SIG-M5 (cell line): ENCODE measurements around the gene RTL5.
A peak's percentile ranks its signal among the peaks of the same experiment; 100 is the strongest.

Experiments used
- DNase-seq: peaks from one replicate; lab custom pipeline; 2025; lab: John Stamatoyannopoulos, UW

RTL5 gene

DNA sequence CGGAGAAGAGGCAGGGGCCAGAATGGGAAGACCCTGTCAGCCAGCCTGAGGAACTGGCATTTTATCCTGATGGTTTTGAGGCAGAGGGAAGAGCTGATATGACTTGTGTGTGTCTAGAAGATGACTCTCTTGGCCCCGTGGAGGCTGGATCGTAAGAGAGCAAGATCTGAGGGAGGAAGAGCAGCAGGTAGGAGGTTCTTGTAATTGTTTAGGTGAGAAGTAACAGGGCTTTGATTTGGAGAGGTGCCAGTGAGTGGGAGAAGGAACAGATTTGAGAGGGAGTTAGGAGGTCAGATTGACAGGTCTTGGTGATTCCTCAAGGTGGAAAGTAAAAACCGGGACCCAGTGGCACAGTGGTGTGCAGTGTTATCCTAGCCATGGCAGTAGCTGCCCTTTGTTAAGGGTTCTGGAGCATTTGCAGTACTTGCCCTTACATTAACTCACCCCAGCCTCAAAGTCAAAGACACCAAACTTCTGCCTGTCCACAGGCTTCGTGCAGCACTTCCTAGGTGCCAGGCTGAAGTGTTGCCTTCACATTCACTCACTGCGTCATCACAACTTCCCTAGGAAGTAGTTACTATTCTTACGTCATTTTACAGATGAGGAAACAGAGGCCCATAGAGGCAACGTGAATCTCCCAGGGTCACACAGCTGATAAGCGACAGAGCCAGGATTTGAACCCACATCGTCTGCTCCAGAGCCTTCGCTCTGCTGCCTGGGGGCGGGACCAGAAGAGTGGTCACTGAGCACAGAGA, 23.7 kb downstream of the RTL5 start:
- no peak for DNase-seq

DNA sequence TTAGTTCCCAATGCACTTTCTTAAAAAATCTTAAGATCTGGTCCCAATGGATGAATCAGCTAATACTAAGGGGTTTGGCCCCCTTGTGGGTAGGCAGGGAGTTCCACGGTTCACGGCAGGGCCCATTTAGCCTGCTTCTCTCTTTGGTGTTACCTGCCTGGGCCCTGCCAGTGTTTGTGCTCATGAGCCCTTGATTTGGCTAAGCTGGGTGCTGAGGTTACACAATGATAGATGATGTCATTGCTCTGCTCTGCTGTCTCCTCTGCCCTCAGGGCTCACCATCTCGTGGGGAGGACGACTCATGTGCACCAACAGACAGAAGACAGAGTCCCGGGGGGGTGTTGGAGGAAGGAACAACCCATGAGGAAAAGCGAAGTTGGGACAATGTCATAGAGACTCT, 24.4 kb downstream of the RTL5 start:
- DNase-seq = no peak

DNA sequence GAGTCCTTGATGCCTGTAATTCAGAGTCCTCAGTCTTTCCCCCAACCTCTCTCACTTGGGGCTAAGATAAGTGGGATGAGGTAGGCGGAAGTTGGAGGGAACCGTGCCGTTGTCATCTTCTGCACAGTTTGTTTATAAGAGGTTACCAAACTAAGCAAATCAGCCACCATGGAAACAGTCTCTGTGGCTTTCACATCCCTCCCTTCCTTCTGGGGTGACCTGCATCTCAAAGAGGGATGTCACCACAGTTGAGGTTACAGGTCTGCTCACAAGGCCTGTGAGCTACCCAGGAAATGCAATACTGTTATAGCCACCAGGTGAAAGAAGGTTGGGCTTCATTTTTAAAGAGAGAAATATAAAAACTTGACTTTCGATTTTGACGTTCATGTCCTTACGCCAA, 26.3 kb downstream of the RTL5 start:
- DNase-seq = no peak

DNA sequence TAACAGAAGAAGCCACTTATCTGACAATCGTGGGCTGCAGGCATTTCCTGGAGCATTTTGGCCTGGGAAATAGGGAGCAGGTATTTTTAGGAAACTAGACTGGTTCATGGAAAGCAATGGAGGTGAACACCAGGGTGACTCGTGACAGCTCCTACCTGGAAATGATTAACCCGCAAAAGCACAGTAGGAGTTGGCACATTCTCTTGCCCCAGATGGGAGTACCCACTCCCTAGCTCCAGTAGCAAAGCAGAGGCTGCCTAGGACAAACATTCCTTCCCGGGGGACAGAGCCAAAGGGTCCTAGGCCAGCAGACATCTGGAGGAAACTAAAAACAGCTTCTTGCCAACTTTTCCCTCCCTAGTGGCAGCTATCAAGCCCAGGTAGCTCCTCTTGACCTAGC, 29.0 kb downstream of the RTL5 start:
- no peak for DNase-seq

DNA sequence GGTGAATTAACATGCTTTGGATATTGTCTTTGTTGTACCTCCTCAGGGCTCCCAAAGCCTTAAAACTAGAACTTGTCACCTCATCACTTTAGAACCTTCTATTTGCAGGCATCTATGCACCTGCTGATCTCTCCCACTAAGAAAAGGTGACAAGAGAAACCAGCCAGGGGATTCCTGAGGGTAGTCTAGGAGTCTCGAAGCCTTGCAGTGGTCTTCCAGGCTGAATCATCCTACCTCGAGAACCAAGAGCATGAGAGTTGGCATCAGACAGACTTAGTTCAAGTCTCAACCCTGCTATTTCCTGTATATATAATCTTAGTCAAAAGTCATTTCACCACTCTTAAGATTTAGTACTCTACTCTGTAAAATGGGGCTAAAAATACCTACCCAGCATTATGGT, 29.6 kb downstream of the RTL5 start:
- no peak for DNase-seq

DNA sequence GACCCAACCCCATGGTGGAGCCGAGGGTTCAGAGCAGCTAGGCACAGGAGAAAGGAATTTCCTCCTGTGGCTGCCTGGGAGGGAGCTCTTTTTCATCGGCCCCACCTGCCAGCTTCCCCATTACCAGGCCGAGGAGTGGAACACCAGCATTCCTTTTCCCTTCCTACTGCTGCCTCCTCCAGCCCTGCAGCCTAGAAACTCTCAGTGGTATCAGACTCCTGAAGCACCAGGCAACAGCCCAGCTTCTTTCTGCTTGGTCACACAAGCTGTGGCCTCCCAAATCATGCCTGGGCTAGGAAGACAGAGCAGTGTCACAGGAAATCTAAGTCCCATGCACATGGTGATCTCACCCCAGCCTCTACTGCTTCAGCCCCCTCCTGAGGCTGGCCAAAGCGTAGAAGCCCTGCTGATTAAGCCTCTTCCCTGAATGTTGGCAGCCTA, 30.1 kb downstream of the RTL5 start:
- DNase-seq = no peak

DNA sequence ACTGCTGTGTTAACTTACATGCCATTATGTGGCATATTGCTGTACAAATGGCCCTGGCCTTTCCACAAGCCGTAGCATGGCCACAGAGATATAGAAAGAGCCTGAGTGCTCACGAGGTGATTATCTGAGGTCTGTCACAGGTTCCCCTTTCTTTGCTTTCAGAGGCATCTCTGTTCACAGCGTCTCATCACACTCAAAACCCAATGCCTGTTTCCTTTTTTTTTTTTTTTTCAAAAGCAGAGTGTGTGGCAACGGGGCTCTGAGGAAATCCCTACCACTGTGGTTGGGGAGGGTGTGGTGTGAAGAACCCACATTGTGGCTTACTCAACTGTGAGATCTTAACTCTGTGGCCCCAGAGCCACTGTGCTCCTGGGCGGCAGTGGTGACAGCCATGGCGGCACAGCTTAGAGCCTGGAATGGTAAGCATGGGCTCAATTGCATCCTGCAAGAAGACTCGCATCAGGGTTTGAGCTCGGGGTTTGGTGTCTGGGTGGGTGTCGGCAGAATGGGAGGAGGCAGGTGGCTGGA, 30.8 kb downstream of the RTL5 start:
- peak; percentile 61 for DNase-seq

DNA sequence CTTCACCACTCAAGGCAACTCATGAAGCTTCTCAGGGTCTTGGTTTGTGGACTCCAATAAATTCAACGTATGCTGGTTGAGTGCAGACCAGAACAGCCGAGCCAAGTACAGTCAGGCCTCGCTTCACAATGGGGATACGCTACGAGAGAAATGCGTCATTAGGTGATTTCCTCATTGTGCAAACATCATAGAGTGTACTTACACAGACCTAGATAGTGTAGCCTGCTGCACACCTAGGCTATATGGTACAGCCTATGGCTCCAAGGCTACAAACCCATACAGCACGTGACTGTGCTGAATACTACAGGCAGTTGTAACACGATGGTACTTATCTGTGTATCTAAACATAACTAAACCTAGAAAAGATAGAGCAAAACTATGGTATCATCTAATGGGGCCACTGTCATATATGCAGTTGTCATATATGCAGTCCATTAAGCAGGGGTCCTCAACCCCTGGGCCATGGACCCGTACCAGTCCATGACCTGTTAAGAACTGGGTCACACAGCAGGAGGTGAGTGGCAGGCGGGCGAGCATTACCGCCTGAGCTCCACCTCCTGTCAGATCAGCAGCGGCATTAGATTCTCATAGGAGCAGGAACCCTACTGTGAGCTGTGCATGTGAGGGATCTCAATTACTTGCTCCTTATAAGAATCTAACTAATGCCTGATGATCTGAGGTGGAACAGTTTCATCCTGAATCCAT, 31.5 kb downstream of the RTL5 start:
- no peak for DNase-seq

DNA sequence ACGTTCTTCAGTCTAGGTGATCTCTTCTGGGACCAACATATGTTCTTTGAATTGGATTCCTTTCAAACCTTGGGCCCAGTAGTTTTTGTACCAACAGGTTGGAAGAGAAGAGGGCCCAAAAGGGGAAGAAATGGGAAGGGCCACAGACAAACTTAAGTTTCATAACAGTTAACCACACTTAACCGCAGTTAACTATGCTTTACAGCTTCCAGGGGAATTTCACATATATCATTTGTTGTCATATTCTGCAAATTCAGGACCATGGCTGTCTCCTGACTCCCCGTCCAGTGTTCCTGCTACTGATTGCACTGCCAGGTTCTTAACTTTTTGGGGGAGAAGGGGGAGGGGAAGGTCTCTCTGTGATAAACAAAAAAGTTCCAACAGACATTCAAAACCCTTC, 34.6 kb downstream of the RTL5 start:
- DNase-seq = no peak

DNA sequence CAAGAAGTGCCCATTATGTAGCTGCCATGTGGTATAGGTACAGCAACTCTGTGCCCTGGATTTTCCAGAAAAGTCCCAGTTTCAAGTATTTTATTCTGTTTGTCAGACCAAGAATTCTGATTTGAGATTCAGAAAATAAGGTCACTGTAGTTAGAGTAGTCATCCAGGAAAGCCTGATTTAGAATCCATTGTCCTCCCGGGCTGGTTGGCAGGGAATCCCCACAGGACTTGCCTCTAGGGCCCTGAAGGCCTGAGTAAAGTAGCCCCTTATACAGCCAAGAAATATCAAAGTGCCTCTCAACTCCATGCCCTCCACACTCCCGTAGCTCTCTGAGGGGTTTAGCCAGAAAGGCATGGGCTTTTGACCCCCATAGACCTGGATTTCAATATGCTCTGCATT, 36.3 kb downstream of the RTL5 start:
- DNase-seq = no peak

DNA sequence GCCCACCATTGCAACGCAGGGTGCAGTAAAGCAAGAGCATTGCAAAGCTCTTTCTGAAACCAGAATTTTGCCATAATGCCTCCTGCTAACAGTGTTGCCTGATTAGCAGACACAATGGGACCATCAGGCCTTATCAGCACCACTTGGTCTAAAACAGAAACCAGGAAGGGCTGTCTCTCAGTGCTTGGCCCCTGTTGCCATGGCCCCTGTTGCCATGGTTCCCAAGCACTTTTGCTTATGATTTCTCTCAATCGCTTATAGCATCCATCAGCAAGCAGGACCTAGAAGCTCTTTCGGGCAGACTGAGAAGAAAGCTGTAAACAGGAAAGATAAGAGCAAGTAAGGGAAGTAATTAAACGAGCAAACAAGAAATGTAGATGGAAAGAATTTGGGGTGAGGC, 36.8 kb downstream of the RTL5 start:
- DNase-seq = no peak

DNA sequence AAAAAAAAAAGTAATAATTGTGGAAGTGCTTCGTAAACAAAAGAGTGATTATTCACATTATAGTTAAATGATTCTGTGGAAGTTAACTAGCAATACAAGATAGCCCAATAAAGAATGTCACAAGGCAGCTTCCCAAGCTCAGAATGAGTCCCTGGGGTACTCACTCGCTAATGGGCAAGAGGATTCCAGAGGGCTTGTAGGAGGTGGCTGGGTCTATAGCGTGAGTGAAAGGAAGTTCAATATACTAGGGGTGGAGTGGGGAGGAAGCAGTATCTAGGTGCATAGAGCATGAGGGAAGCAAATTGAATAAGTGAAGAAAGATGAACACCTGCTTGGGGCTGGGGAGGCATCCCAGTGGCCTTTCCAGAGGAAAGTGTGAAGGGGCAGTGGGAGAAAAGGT, 42.5 kb downstream of the RTL5 start:
- DNase-seq = no peak

DNA sequence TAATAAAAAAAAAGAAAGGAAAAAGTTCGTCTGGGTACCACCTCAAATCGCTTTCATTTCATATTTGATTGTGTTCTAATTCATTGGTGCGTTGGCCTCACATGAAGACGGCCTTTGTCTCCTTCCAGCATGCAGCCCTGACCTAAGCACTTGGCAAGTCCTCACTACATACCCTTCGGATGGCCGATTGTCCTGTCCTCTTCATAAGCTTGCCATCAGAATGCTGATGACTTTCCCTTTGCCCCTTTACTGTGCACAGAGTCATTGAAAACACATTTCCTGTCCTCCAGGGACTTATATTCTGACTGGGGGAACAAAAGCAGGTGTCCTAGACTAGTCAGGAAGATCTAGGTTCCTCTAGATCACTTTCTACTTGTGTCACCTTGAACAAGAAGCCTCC, 43.0 kb downstream of the RTL5 start:
- no peak for DNase-seq

DNA sequence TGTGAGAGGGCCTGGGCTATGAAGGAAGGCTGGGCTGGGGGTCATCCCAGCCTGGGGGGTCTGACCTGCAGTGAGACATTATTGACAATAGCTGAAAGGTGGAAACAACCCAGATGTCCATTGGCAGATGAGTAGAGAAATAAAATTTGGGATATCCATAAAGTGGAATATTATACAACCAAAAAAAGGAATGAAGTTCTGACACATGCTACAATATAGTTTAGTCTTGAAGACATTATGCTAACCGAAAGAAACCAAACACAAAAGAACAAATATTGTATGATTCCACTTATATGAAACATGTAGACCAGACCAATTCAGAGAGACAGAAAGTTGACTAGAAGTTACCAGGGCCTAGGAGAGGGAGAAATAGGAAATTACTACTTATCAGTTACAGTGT, 44.7 kb downstream of the RTL5 start:
- no peak for DNase-seq

DNA sequence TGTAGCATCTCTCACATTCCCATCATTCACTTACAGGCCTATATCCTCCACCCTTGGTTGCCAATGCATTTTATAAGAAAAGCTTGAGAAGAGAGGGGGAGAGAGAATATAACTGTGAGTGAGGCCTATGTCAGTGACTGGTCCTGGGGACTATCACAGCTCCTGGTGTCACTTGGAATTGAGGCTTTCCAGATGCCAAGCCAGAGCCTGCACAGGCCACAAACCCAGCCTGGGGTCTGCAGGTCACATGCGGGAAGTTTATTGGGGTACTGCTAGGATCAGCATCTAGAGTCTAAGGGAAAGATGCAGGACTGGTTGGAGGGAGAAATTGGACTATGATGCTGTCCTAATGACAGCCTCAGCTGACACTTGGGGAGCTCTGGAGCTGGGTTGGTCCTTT, 47.6 kb downstream of the RTL5 start:
- DNase-seq = no peak

DNA sequence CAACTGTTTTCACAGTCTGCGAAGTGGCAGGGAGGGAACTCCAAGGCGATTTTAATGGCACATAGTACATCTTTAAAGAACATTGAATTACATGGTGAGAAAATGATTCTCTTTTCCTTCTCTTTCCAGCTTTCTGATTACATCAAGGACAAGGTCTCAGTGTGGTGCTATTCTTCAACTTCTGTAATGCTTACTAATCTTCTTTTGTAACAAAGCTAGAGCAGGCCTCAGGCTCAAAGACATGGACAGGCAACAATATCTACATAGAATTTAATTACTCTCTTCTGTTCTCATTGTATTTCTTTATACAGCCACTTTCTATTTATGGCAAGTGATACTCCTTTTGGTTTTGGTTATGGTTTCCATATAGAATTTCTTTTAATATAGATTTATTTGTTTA, 48.4 kb downstream of the RTL5 start:
- DNase-seq = no peak

DNA sequence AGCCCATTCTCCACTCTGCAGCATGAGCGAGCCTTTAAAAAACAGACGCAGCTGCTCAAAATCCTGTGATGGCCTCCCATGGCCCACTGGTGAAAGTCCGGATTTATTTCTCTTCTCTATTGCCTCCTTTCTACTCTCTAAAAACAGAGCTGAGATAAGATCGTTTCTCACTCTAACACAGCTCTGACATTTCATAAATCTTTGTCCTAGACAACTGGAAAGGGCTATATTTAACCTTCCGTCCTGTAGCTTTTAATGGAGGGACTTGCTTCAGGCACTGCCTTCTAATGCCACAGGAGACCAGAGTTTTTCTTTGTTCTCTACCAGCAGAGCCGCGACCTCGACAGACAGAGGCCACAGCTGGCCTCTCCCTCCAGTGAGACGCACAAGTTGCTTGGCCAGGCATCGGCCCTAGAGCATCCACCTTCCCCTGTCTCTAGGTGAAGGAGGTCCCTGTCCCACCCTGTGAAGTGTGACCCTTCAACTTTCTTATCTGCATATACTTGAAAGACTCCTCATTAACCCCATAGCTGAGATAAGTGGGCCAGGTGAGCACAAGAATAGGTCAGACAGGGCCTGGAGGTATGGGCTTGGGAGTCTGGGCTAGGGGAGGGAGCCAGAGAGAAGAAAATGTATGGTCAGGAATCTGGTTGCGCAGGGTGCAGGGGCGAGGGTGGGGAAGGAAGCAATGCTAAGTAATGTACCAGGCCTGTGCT, 50.0 kb downstream of the RTL5 start:
- DNase-seq = no peak

DNA sequence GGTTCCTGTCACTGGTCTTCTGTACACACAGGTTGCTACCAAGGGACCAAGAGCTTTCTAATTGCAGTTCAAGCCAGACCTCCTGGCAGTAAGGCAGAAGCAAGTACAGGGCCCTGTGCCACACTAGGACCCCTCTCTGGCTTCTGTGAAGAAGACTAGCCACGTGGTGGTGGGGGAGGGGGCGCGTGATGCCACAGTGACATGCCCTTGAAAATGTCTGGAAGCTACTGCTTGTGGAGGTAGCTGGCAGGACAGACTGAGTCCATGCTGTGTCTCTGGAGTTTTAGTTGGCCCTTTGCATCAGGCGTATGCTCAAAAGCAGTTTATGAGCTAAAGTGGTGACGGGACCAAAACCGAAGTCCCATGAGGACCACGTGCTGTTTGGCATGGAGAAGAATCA, 50.9 kb downstream of the RTL5 start:
- DNase-seq = no peak

DNA sequence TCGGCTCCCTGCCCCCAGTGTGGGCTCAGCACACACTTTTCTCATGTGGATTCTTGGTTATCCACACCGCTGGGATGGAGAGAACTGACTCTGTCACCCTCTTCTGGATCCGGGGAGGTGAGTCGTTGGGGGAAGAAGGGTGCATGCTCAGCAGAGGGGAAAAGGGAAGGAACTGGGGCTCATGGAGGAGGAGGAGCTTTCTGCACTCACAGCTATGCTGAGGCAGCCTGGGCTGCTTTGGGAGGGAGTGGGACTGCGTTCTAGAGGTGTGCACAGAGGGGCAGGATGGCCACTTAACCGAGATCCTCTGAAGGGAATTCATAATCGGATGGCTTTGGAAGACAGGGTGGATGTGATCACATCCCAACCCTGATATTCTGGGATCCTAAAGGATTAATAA, 51.6 kb downstream of the RTL5 start:
- no peak for DNase-seq

DNA sequence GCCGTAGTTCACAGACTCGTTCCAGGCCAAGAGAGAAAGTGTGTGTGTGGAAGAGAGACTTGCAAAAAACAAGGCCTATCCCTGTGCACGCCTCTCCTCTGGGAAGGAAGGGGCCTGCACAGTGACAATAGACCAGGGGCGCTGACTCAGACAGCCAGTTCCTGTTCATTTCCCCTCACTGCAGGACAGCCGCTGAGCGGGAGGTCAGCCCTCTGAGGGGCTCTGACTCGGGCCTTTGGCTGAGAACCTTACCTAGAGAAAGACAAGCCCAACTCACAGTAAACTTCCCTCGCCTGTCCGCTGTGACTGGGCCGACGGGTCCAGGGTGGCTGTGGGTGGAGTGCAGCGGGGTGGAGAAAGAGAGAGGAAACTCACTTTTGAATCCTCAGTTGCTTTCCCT, 52.1 kb downstream of the RTL5 start:
- no peak for DNase-seq

DNA sequence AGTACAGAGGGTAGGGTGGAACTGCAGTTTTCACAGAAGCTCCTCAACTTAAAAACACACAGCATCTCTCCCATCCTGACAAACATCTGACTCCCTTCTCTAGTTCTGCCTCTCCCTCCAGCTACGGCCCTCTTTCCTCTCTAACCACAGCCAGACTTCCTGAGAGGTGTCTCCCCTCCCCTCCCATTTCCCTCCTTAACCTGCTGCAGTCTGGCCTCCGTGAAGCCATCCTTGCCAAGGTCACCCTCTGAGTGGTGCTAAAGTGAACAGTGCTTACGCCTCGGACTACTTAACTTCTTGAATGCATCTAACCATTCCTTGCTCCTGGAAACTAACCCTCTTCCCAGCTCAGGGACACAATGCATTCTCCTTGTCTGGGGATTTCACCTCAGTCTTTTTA, 53.3 kb downstream of the RTL5 start:
- DNase-seq = no peak
